Transverse colon (tissue), 4 donors: ENCODE data around the gene NAA60. TPM values are rescaled to one million over a fixed set of nuclear protein-coding genes. Genes with fewer than 3 reads are reported as not detected.

Experiments used
- DNase-seq: peaks from one replicate; pipeline ENCODE4 v3.0.0-alpha.2; 2019
- H3K27ac ChIP-seq, 4 donors: fragments of 200-600 bp; sonication (generic); 2 replicates each; pipeline ENCODE4 v1.5.1; 2016 to 2018; ENCODE audit warnings: inconsistent platforms in 4 of 4
- H3K27me3 ChIP-seq: fragments of 200-600 bp; sonication (generic); 2 replicates; pipeline ENCODE4 v1.5.1; 2017; ENCODE audit warnings: inconsistent platforms
- H3K36me3 ChIP-seq, 4 donors: fragments of 200-600 bp; sonication (generic); 2 replicates each; pipeline ENCODE4 v1.5.1; 2017 to 2019; ENCODE audit warnings: inconsistent platforms in 4 of 4
- H3K4me1 ChIP-seq, 4 donors: fragments of 200-600 bp; sonication (generic); 2 replicates each; pipeline ENCODE4 v1.5.1; 2017 to 2020; ENCODE audit warnings: inconsistent platforms in 4 of 4
- H3K4me3 ChIP-seq, 4 donors: fragments of 200-600 bp; sonication (generic); 1 replicate in 1 of 4; 2 replicates in 3 of 4; pipeline versions ENCODE4 v1.5.1 to v1.6.1; 2017 to 2019; ENCODE audit warnings: inconsistent platforms in 4 of 4
- H3K9me3 ChIP-seq, 2 donors: fragments of 200-600 bp; sonication (generic); 2 replicates each; pipeline ENCODE4 v1.5.1; 2017 to 2019; ENCODE audit warnings: inconsistent platforms in 2 of 2
- EP300 ChIP-seq: sonication (generic); formaldehyde crosslinking; IDR thresholded peaks from one replicate; pipeline ENCODE4 v1.6.1; 2017; ENCODE audit warnings: antibody characterized with exemption, low read depth
- POLR2A ChIP-seq: fragments of 450-650 bp; IDR thresholded peaks from one replicate; pipeline ENCODE4 v1.6.1; 2016; ENCODE audit warnings: antibody characterized with exemption, mild to moderate bottlenecking, moderate library complexity
- POLR2AphosphoS5 ChIP-seq, 3 donors: sonication (generic); formaldehyde crosslinking; IDR thresholded peaks; one replicate each; pipeline ENCODE4 v1.6.1; 2016; ENCODE audit warnings: antibody characterized with exemption in 3 of 3
- WGBS, 2 donors: methylation state at CpG; one replicate each; pipeline ENCODE4 v1.1.5; 2018; ENCODE audit warnings: low coverage in 1 of 2; 5-methylcytosine and 5-hydroxymethylcytosine counted together
- in situ Hi-C, 4 donors: fragments of 200-750 bp; cut with MboI; loops; one replicate each; pipeline versions ENCODE4 v1.15.0 to v1.15.1; 2017; ENCODE audit warnings: low sequenced_read_pairs in 3 of 4, low pct_ligation_motif_present in 1 of 4, low pct_unique_long_range_greater_than_20kb in 1 of 4
- intact Hi-C: fragments of 100-400 bp; cut with DNase I; formaldehyde crosslinking; loops from one replicate; pipeline ENCODE4 v1.15.1; 2023; ENCODE audit warnings: low total_unique reads
- total RNA-seq, 4 donors: library from RNA; depleted of rRNA; stranded (reverse); fragments of >200 nt; gene quantifications; one replicate each; pipeline ENCODE4 v1.1.0, GENCODE V29; 2016
- TF ChIP-seq, protein P1 (sequence below), 5 experiments: fragments of 200-600 bp in 3 of 5; fragments of 450-650 bp in 2 of 5; sonication (generic) in 3 of 5; IDR thresholded peaks; 1 replicate in 2 of 5; 2 replicates in 3 of 5; pipeline ENCODE4 v1.5.1; 2016 to 2017; ENCODE audit warnings: antibody characterized with exemption in 5 of 5, inconsistent platforms in 3 of 5, mild to moderate bottlenecking in 2 of 5, moderate library complexity in 1 of 5

Gene NAA60
- total RNA-seq, 4 donors from 2014 or later = 57.3 to 247 (median 72.9) TPM

DNA sequence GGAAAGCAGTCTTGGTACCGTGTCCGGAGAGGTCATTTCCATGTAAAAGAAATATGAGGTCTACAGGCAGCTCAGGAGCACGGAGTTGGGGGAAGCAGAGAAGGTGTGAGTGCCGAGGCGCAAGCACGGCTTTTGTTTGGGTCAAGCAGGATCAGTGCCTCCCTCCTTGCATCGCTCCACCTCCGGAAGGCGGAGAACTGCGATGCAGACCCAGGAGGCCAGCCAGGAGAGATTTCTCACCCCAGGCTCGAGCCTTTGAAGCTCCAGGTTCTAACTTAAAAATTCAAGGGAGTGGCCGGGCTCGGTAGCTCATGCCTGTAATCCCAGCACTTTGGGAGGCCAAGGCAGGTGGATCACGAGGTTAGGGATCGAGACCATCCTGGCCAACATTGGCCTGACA is 25.0 kb downstream of the NAA60 start:
- no peaks in the 10 kb centered on the region for H3K36me3 ChIP-seq
- 74 to 86% methylated on average over 7 to 15 of the region's 15 CpGs for WGBS, 2 donors
- H3K27me3 ChIP-seq = no peaks in the 10 kb centered on the region
- H3K9me3 ChIP-seq = no peaks in the 10 kb centered on the region
- no peak overlapping the region for H3K27ac ChIP-seq
- no peak overlapping the region for H3K4me3 ChIP-seq
- TF ChIP-seq, protein P1, sequence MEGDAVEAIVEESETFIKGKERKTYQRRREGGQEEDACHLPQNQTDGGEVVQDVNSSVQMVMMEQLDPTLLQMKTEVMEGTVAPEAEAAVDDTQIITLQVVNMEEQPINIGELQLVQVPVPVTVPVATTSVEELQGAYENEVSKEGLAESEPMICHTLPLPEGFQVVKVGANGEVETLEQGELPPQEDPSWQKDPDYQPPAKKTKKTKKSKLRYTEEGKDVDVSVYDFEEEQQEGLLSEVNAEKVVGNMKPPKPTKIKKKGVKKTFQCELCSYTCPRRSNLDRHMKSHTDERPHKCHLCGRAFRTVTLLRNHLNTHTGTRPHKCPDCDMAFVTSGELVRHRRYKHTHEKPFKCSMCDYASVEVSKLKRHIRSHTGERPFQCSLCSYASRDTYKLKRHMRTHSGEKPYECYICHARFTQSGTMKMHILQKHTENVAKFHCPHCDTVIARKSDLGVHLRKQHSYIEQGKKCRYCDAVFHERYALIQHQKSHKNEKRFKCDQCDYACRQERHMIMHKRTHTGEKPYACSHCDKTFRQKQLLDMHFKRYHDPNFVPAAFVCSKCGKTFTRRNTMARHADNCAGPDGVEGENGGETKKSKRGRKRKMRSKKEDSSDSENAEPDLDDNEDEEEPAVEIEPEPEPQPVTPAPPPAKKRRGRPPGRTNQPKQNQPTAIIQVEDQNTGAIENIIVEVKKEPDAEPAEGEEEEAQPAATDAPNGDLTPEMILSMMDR (IDR thresholded peaks at IDR 0.05) = no peak
- TF ChIP-seq EP300 (no peak), POLR2AphosphoS5 (IDR thresholded peaks at IDR 0.05) (no peak), POLR2A (no peak)
- in situ Hi-C loops (no loop called here), intact Hi-C loops (no loop called here)
- no peak for DNase-seq
- H3K4me1 ChIP-seq = peaks cover 8 to 39% (median 15%) of the 10 kb centered on the region in 4 donors

GRCh38 chr16:3469736-3470135 is 26.3 kb downstream of the NAA60 start:
- in situ Hi-C loops = no loop called here

DNA sequence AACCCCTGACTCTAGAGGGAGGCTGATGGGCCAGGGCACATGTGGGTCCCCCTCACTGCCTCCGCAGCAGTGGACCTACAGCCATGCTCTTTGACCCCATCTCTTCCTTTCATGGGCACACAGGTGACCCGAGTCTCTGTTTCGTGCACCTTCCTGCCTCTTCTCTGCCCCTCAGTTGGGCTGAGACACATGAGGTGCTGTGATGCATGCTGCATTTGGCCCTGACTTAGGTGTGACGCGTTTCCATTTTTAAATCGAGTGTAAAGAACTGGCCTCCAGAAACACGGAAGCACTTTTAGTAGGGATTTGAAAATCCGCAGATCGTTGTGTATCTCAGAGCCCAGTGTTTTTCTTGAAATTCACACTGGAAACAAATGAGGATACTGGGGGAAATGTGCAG is 27.2 kb downstream of the NAA60 start:
- DNase-seq = no peak
- TF ChIP-seq EP300 = no peak
- no peak for TF ChIP-seq POLR2A
- TF ChIP-seq POLR2AphosphoS5 (IDR thresholded peaks at IDR 0.05) = no peak
- TF ChIP-seq, protein P1 (IDR thresholded peaks at IDR 0.05) = no peak
- 90 to 100% methylated on average over 2 to 9 of the region's 9 CpGs for WGBS, 2 donors
- H3K9me3 ChIP-seq = no peaks in the 10 kb centered on the region
- no peak overlapping the region for H3K4me3 ChIP-seq
- H3K4me1 ChIP-seq = peaks cover 0 to 42% (median 20%) of the 10 kb centered on the region in 4 donors
- intact Hi-C loops = no loop called here
- no peaks in the 10 kb centered on the region for H3K27me3 ChIP-seq
- H3K27ac ChIP-seq = no peak overlapping the region
- H3K36me3 ChIP-seq = no peaks in the 10 kb centered on the region
- in situ Hi-C loops = no loop called here

More at GRCh38 chr16:3469736-3470135, 26.3 kb downstream of the NAA60 start:
- H3K4me1 ChIP-seq = peaks cover 0 to 39% (median 13%) of the 10 kb centered on the region in 4 donors
- WGBS, 2 donors = 87% methylated on average over 7 of the region's 7 CpGs; no CpG with 5 or more reads in 1 of the 2 donors
- intact Hi-C loops = no loop called here
- no peaks in the 10 kb centered on the region for H3K27me3 ChIP-seq
- H3K9me3 ChIP-seq = no peaks in the 10 kb centered on the region
- H3K36me3 ChIP-seq = no peaks in the 10 kb centered on the region
- DNase-seq = no peak
- TF ChIP-seq, protein P1 (IDR thresholded peaks at IDR 0.05) = no peak
- no peak for TF ChIP-seq POLR2AphosphoS5 (IDR thresholded peaks at IDR 0.05)
- TF ChIP-seq POLR2A = no peak
- TF ChIP-seq EP300 = no peak
- no peak overlapping the region for H3K27ac ChIP-seq
- no peak overlapping the region for H3K4me3 ChIP-seq

GRCh38 chr16:3471518-3472176 is 28.2 kb downstream of the NAA60 start:
- Histone ChIP-seq H3K4me3 (no peak overlapping the region), H3K27me3 (no peaks in the 10 kb centered on the region), H3K9me3 (no peaks in the 10 kb centered on the region), H3K27ac (no peak overlapping the region), H3K36me3 (no peaks in the 10 kb centered on the region), H3K4me1 (peaks cover 0 to 42% (median 25%) of the 10 kb centered on the region in 4 donors)
- no peak for TF ChIP-seq EP300
- no peak for TF ChIP-seq POLR2AphosphoS5 (IDR thresholded peaks at IDR 0.05)
- TF ChIP-seq POLR2A = no peak
- intact Hi-C loops = no loop called here
- DNase-seq = no peak
- WGBS, 2 donors = 89% methylated on average over 20 of the region's 20 CpGs; no CpG with 5 or more reads in 1 of the 2 donors
- in situ Hi-C loops = no loop called here
